Lower leg skin (tissue), 4 donors: ENCODE measurements around the gene IRGQ. TPM values are rescaled to one million over a fixed set of nuclear protein-coding genes. Genes with fewer than 3 reads are reported as not detected.

Experiments used
- DNase-seq, 2 donors: peaks; one replicate each; pipeline ENCODE4 v3.0.0-alpha.2; 2019; ENCODE audit warnings: low spot score in 2 of 2
- H3K4me3 ChIP-seq: fragments of 200-600 bp; sonication (generic); 2 replicates; pipeline ENCODE4 v1.5.1; 2017; ENCODE audit warnings: mild to moderate bottlenecking, low read depth; ENCODE audit not compliant: poor library complexity, severe bottlenecking
- POLR2A ChIP-seq, 2 donors: fragments of 450-650 bp; IDR thresholded peaks; one replicate each; pipeline ENCODE4 v1.6.1; 2016 to 2017; ENCODE audit warnings: antibody characterized with exemption in 2 of 2, mild to moderate bottlenecking in 1 of 2, moderate library complexity in 1 of 2
- WGBS, 2 donors: methylation state at CpG; one replicate each; pipeline ENCODE4 v1.1.5; 2018; 5-methylcytosine and 5-hydroxymethylcytosine counted together
- intact Hi-C: fragments of 100-400 bp; cut with DNase I; formaldehyde crosslinking; loops from one replicate; pipeline ENCODE4 v1.15.0; 2023; ENCODE audit warnings: low total_unique reads
- total RNA-seq, 4 donors: library from RNA; depleted of rRNA; stranded (reverse); fragments of >200 nt; gene quantifications; one replicate each; pipeline ENCODE4 v1.1.0, GENCODE V29; 2016
- TF ChIP-seq, protein P1 (sequence below), 3 donors: fragments of 450-650 bp; IDR thresholded peaks; one replicate each; pipeline ENCODE4 v1.5.1; 2016; ENCODE audit warnings: antibody characterized with exemption in 3 of 3, mild to moderate bottlenecking in 3 of 3, moderate library complexity in 2 of 3

IRGQ gene
- total RNA-seq, 4 donors from 2014 or later = 17.4 to 38.9 (median 21.7) TPM

DNA sequence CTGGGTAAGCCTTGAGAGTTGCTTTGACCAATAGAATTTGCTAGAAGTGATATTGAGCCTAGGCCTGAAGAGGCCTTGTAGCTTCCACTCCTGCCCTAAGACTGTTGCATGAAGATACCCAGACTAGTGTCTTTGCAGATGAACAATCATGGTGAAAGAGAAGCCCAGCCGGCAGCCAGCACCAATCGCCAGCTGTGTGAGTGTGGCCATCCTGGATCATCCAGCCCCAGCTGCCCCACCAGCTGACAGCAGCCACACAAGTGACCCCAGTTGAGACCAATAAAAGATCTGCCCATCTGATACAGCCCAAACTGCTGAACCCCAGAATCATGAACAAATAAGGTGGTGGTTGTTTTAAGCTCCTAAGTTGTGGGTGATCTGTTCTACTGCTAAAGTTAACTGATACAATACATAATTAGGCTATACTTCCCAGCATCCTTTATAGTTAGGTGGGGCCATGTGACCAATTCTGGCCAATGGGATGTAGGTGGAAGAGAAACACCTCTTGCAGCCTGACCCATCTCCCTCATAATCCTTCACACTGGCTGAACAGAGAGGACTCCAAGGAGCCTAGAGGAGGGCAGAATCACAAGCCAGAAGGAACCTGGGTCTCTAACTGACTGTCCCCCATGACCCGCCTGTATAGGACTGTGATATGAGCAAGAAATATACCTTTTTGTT, 32.9 kb upstream of the IRGQ start:
- intact Hi-C loops = no loop called here
- no peak for DNase-seq
- H3K4me3 ChIP-seq = no peak overlapping the region
- 85 to 97% methylated on average over 3 of the region's 3 CpGs for WGBS, 2 donors
- TF ChIP-seq POLR2A (IDR thresholded peaks at IDR 0.05) = no peak
- TF ChIP-seq, protein P1, sequence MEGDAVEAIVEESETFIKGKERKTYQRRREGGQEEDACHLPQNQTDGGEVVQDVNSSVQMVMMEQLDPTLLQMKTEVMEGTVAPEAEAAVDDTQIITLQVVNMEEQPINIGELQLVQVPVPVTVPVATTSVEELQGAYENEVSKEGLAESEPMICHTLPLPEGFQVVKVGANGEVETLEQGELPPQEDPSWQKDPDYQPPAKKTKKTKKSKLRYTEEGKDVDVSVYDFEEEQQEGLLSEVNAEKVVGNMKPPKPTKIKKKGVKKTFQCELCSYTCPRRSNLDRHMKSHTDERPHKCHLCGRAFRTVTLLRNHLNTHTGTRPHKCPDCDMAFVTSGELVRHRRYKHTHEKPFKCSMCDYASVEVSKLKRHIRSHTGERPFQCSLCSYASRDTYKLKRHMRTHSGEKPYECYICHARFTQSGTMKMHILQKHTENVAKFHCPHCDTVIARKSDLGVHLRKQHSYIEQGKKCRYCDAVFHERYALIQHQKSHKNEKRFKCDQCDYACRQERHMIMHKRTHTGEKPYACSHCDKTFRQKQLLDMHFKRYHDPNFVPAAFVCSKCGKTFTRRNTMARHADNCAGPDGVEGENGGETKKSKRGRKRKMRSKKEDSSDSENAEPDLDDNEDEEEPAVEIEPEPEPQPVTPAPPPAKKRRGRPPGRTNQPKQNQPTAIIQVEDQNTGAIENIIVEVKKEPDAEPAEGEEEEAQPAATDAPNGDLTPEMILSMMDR (IDR thresholded peaks at IDR 0.05) = no peak

DNA sequence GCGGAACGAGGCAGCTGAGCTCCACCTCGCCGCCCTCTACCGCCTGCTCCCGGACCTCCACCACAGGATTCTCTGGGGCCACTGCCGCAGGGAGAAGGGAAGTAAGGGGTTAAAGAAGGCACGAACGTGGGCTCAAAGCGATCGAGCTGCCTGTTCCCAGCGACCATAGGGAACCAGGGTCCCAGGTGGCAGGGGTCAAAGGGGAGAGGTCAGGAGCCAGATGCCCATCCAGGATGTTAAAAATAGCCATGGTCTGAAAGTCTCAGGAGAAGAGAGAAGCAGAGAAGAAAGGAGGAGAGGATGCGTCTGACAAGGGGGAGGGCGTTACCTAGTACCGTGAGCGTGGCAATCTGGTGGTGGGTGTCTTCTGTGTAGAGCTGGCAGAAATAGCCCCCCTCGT, 30.9 kb upstream of the IRGQ start:
- intact Hi-C loops = no loop called here
- 73 to 75% methylated on average over 17 of the region's 17 CpGs for WGBS, 2 donors
- TF ChIP-seq, protein P1 (IDR thresholded peaks at IDR 0.05) = no peak
- no peak overlapping the region for H3K4me3 ChIP-seq
- DNase-seq = no peak

GRCh38 chr19:43625918-43626579, 30.1 kb upstream of the IRGQ start:
- 76 to 79% methylated on average over 32 of the region's 32 CpGs for WGBS, 2 donors
- H3K4me3 ChIP-seq = no peak overlapping the region
- TF ChIP-seq POLR2A (IDR thresholded peaks at IDR 0.05) = no peak
- TF ChIP-seq, protein P1 (IDR thresholded peaks at IDR 0.05) = no peak
- no peak for DNase-seq
- intact Hi-C loops = no loop called here

DNA sequence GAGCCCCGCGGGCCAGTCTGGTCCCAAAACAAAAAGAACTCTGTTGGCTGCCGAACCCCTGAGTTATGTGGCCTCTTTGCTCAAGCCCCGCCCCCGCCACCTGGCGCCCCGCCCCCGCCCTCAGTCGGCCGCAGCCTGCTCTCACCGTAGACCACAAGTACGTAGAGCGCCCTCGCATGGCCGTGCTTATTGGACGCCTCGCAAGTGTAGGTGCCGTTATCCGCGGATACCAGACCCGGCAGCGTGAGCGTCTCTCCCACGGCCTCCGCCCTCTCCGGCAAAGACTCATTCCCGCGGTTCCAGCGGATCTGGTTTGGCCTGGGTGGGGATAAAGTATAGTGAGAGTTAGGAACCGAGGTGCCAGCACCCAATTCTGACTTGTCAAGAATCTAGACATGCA, 29.0 kb upstream of the IRGQ start:
- intact Hi-C loops = no loop called here
- 10 to 19% methylated on average over 19 to 23 of the region's 30 CpGs for WGBS, 2 donors
- H3K4me3 ChIP-seq = no peak overlapping the region
- peak; percentile 69 to 93 for DNase-seq
- TF ChIP-seq, protein P1 (IDR thresholded peaks at IDR 0.05) = no peak
- TF ChIP-seq POLR2A (IDR thresholded peaks at IDR 0.05) = no peak

DNA sequence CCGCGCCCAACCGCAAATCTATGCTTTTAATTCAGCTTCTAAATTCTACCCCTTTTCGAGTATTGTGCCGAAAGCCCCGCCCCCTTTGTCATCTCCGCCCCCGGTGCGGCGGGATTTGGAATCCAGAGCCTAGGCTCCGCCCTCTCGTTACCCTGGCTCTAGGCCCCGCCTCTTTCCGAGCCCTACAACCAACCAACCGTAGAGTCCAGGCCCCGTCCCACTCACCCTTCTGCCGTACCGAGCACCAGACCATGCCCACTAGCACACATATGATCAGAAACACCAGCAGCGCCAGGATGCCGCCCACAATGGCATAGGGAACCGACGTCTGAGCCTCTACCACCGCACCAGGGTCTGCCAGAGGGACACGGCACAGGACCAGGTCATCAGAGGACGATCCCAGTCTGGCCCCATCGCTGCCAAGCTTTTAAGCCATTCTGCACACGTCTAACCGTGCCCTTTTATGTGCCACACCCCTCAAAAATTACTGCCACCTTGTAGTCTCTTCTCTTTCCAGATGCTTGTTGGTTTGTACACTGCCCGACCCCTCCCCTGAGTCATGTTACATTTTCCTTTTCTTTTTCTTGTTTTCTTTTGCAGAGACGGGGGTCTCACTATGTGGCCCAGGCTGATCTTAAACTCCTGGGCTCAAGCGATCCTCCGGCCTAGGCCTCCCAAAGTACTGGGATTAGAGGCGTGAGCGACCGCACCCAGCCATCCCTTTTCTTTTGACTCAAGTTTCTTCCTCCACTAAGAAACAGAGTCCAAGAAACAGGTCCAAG, 28.1 kb upstream of the IRGQ start:
- DNase-seq = no peak
- no peak for TF ChIP-seq POLR2A (IDR thresholded peaks at IDR 0.05)
- TF ChIP-seq, protein P1 (IDR thresholded peaks at IDR 0.05) = no peak
- intact Hi-C loops = no loop called here
- 77 to 82% methylated on average over 35 of the region's 35 CpGs for WGBS, 2 donors
- no peak overlapping the region for H3K4me3 ChIP-seq
